H9 (cell line): ENCODE results near the gene SIX5. TPM values are rescaled to one million over a fixed set of nuclear protein-coding genes. Genes with fewer than 3 reads are reported as not detected.

Source experiments
- DNase-seq: peaks from one replicate; pipeline ENCODE4 v3.0.0-alpha.2; 2017
- H2AFZ ChIP-seq: one replicate; pipeline ENCODE4 v1.6.1; 2013; ENCODE audit warnings: mild to moderate bottlenecking, low read length, control low read depth, moderate library complexity
- H2AK5ac ChIP-seq: 2 replicates; pipeline ENCODE4 v1.6.1; 2013; ENCODE audit warnings: low read length, control low read depth, mixed read lengths; ENCODE audit not compliant: insufficient read length
- H2BK120ac ChIP-seq: one replicate; pipeline ENCODE4 v1.6.1; 2013; ENCODE audit warnings: low read depth, mild to moderate bottlenecking, low read length, control low read depth, inconsistent platforms; ENCODE audit not compliant: poor library complexity, severe bottlenecking
- H2BK12ac ChIP-seq: 2 replicates; pipeline ENCODE4 v1.6.1; 2013; ENCODE audit warnings: low read length, control low read depth, mixed read lengths, low read depth; ENCODE audit not compliant: insufficient read length
- H2BK15ac ChIP-seq: 2 replicates; pipeline ENCODE4 v1.6.1; 2013; ENCODE audit warnings: low read depth, low read length, control low read depth
- H2BK20ac ChIP-seq: one replicate; pipeline ENCODE4 v1.6.1; 2013; ENCODE audit warnings: low read depth, mild to moderate bottlenecking, low read length, control low read depth, inconsistent platforms; ENCODE audit not compliant: poor library complexity, severe bottlenecking
- H2BK5ac ChIP-seq: 2 replicates; pipeline ENCODE4 v1.6.1; 2013; ENCODE audit warnings: low read length, control low read depth, mixed read lengths; ENCODE audit not compliant: insufficient read length
- H3K14ac ChIP-seq: 2 replicates; pipeline ENCODE4 v1.6.1; 2013; ENCODE audit warnings: low read length, control low read depth; ENCODE audit not compliant: insufficient read depth
- H3K18ac ChIP-seq: 2 replicates; pipeline ENCODE4 v1.6.1; 2013; ENCODE audit warnings: low read depth, mild to moderate bottlenecking, mixed read lengths, low read length, control low read depth; ENCODE audit not compliant: insufficient read length
- H3K23ac ChIP-seq: 2 replicates; pipeline ENCODE4 v1.6.1; 2013; ENCODE audit warnings: low read length, control low read depth, mixed read lengths, low read depth; ENCODE audit not compliant: insufficient read length
- H3K23me2 ChIP-seq: 2 replicates; pipeline ENCODE4 v1.6.1; 2013; ENCODE audit warnings: low read depth, mild to moderate bottlenecking, mixed read lengths, low read length, control low read depth; ENCODE audit not compliant: insufficient read length, poor library complexity, severe bottlenecking
- H3K27ac ChIP-seq: 2 replicates; pipeline ENCODE4 v1.5.1; 2013; ENCODE audit warnings: low read length, control low read depth, mixed read lengths, low read depth; ENCODE audit not compliant: insufficient read length
- H3K27me3 ChIP-seq: 2 replicates; pipeline ENCODE4 v1.6.1; 2013; ENCODE audit warnings: low read length, control low read depth, inconsistent platforms; ENCODE audit not compliant: insufficient read depth
- H3K4ac ChIP-seq: 2 replicates; pipeline ENCODE4 v1.6.1; 2013; ENCODE audit warnings: low read depth, mild to moderate bottlenecking, control low read depth, inconsistent platforms, low read length, moderate library complexity
- H3K4me1 ChIP-seq: 2 replicates; pipeline ENCODE4 v1.6.1; 2013; ENCODE audit warnings: low read length, control low read depth, inconsistent platforms; ENCODE audit not compliant: insufficient read depth
- H3K4me2 ChIP-seq: 2 replicates; pipeline ENCODE4 v1.6.1; 2013; ENCODE audit warnings: low read length, control low read depth, mixed read lengths; ENCODE audit not compliant: insufficient read length, insufficient read depth
- H3K56ac ChIP-seq: 2 replicates; pipeline ENCODE4 v1.6.1; 2013; ENCODE audit warnings: low read depth, mild to moderate bottlenecking, mixed read lengths, low read length, control low read depth; ENCODE audit not compliant: insufficient read length
- H3K79me1 ChIP-seq: 2 replicates; pipeline ENCODE4 v1.6.1; 2013; ENCODE audit warnings: low read depth, mild to moderate bottlenecking, moderate library complexity, low read length, control low read depth, inconsistent platforms; ENCODE audit not compliant: insufficient read depth, poor library complexity, severe bottlenecking
- H3K79me2 ChIP-seq: 2 replicates; pipeline ENCODE4 v1.6.1; 2013; ENCODE audit warnings: low read length, control low read depth, inconsistent platforms; ENCODE audit not compliant: insufficient read depth
- H3K9ac ChIP-seq: 2 replicates; pipeline ENCODE4 v1.6.1; 2013; ENCODE audit warnings: low read length, control low read depth, mixed read lengths; ENCODE audit not compliant: insufficient read length; ENCODE audit errors: extremely low read depth
- H3K9me3 ChIP-seq: one replicate; pipeline ENCODE4 v1.6.1; 2013; ENCODE audit warnings: low read depth, low read length, inconsistent platforms; ENCODE audit not compliant: control insufficient read depth
- H3T11ph ChIP-seq: one replicate; pipeline ENCODE4 v1.6.1; 2013; ENCODE audit warnings: mild to moderate bottlenecking, low read length, control low read depth, inconsistent platforms
- H4K20me1 ChIP-seq: one replicate; pipeline ENCODE4 v1.6.1; 2013; ENCODE audit not compliant: control insufficient read depth, insufficient read length, insufficient read depth
- H4K5ac ChIP-seq: 2 replicates; pipeline ENCODE4 v1.6.1; 2013; ENCODE audit warnings: low read depth, mild to moderate bottlenecking, mixed read lengths, low read length, control low read depth; ENCODE audit not compliant: insufficient read length
- H4K8ac ChIP-seq: replicated peaks from 2 replicates; pipeline ENCODE4 v1.6.1; 2013; ENCODE audit warnings: low read length, control low read depth, mixed read lengths, low read depth; ENCODE audit not compliant: insufficient read length
- H4K91ac ChIP-seq: 2 replicates; pipeline ENCODE4 v1.6.1; 2013; ENCODE audit warnings: low read depth, mild to moderate bottlenecking, moderate library complexity, mixed read lengths, low read length, control low read depth; ENCODE audit not compliant: insufficient read length
- H3K27ac Mint-ChIP-seq, 3 experiments: 2 replicates in 2 of 3; 3 replicates in 1 of 3; pipeline ENCODE4 v1.8.0; 2020 to 2021; ENCODE audit warnings: mixed read lengths in 3 of 3, mild to moderate bottlenecking in 1 of 3, moderate library complexity in 1 of 3
- H3K27me3 Mint-ChIP-seq: 2 replicates; pipeline ENCODE4 v1.8.0; 2021; ENCODE audit warnings: low read depth, mild to moderate bottlenecking, moderate library complexity, mixed read lengths
- H3K36me3 Mint-ChIP-seq, 3 experiments: 2 replicates in 2 of 3; 3 replicates in 1 of 3; pipeline ENCODE4 v1.8.0; 2020 to 2021; ENCODE audit warnings: low read depth in 3 of 3, mixed read lengths in 3 of 3; ENCODE audit not compliant: insufficient read depth in 1 of 3
- H3K4me1 Mint-ChIP-seq, 2 experiments: 2 replicates each; pipeline ENCODE4 v1.8.0; 2020; ENCODE audit warnings: mixed read lengths in 2 of 2
- H3K4me3 Mint-ChIP-seq, 2 experiments: 2 replicates in 1 of 2; 3 replicates in 1 of 2; pipeline ENCODE4 v1.8.0; 2020 to 2021; ENCODE audit warnings: mild to moderate bottlenecking in 2 of 2, mixed read lengths in 2 of 2, moderate library complexity in 1 of 2
- H3K9me3 Mint-ChIP-seq, 2 experiments: 2 replicates in 1 of 2; 3 replicates in 1 of 2; pipeline ENCODE4 v1.8.0; 2020; ENCODE audit warnings: mild to moderate bottlenecking in 2 of 2, mixed read lengths in 2 of 2, moderate library complexity in 1 of 2
- CTCF ChIP-seq: fragments of 200-600 bp; sonication (generic); conservative IDR thresholded peaks from 3 replicates; pipeline ENCODE4 v1.8.0; 2021; ENCODE audit warnings: antibody characterized with exemption, mild to moderate bottlenecking
- WGBS: extraction: QIAGEN DNeasy Blood & Tissue Kit; methylation state at CpG from one replicate; pipeline ENCODE4 v1.1.7; 2013; ENCODE audit warnings: missing lambda C conversion rate, low lambda C conversion rate, mixed read lengths; ENCODE audit not compliant: insufficient read length; ENCODE audit errors: extremely low coverage; 5-methylcytosine and 5-hydroxymethylcytosine counted together
- total RNA-seq: library from RNA; stranded (reverse); gene quantifications from 2 replicates; pipeline ENCODE4 v1.2.1, GENCODE V29; 2021

The SIX5 gene
- total RNA-seq, 1 experiment from 2014 or later: 41.7 TPM

DNA sequence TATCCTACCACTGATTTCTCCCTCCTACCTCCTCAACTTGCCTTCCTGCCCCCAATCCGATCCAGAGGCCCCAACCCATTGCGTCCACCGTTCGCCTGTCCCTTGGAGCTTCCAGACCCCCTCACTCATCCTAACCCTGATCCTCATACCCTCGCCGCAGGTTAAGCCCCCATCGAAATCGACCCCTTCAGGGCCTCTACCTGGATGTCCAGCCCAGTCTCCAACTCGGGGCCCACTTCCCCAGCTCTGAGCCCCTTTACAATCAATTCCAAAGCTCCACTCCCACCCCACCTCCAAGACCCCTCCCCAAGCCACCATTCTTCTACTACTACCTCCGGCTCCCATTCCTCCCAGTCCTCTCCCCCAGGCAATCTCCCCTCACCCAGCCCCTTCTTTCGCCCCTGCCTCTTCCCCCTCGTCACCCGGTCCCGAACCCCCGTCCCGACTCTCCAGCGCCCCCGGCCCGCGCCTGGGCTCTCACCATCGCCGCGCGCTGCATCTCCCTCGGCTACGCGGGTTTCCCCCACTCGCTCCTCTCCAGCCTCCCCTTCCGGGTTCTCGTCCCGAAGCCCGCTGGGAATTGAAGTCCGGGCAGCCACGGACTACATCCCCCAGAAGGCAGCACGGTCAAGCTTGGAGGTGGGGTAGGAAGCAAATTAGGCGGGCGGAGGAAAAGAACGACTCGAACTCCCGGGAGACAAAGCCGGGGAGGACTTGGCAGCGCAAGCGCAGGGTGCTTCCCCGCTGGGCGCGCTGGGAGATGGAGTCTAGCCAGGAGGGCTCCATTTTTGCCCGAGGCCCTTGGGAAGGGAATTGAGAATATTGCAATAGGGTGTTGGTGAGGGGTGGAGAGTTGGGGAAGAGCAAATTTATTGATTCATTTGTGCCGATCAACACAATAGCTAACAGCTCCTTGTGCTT is 38.4 kb downstream of the SIX5 start, which contains the start of gene FBXO46:
Gene FBXO46, minus strand, starts transcription at position 529 of the 921 bp plus-strand sequence. CDS start 17,401 bp downstream, outside the sequence.
- Histone ChIP-seq H3K14ac (peak within 1 kb of the TSS; percentile 79), H2AFZ (no peak within 1 kb of the TSS), H2BK120ac (no peak within 1 kb of the TSS), H3T11ph (no peak within 1 kb of the TSS), H4K8ac (no peak within 1 kb of the TSS), H3K4ac (no peak within 1 kb of the TSS), H3K56ac (peak within 1 kb of the TSS; percentile 20), H3K23me2 (no peaks in the 10 kb centered on the region), H3K4me1 (no peaks in the 10 kb centered on the region), H3K23ac (no peak within 1 kb of the TSS), H3K18ac (peak within 1 kb of the TSS; percentile 63), H2BK5ac (no peak within 1 kb of the TSS), H3K4me2 (peak within 1 kb of the TSS; percentile 78), H3K79me2 (peaks cover 4% of the 10 kb centered on the region; the same call in 1 of the 2 replicates), H2BK20ac (no peak within 1 kb of the TSS), H2BK12ac (no peak within 1 kb of the TSS), H3K79me1 (peaks cover 5% of the 10 kb centered on the region), H3K27ac (no peak within 1 kb of the TSS), H3K9ac (peak within 1 kb of the TSS; percentile 76), H2AK5ac (no peak within 1 kb of the TSS), H4K5ac (no peak within 1 kb of the TSS), H4K20me1 (no peaks in the 10 kb centered on the region), H3K9me3 (no peaks in the 10 kb centered on the region), H2BK15ac (no peak within 1 kb of the TSS), H3K27me3 (no peaks in the 10 kb centered on the region), H4K91ac (no peak within 1 kb of the TSS)
- Mint-ChIP-seq H3K27me3 (no peaks in the 10 kb centered on the region), H3K36me3 (peaks cover 0 to 2% (median 0%) of the 10 kb centered on the region in 3 experiments; a peak in 1 of 7 replicates), H3K4me1 (peaks cover 13 to 19% of the 10 kb centered on the region in 2 experiments), H3K27ac (peak within 1 kb of the TSS; percentile 81 to 98 (median 98); a peak in 6 of 7 replicates), H3K4me3 (peak within 1 kb of the TSS; percentile 96 to 97), H3K9me3 (no peaks in the 10 kb centered on the region)
- DNase-seq: peak; percentile 98
- 0 out of 3 replicates have a peak, but pooled peaks have one; percentile 17 for TF ChIP-seq CTCF
- WGBS: no CpG with 5 or more reads among the region's 48 CpGs
